Hematopoietic multipotent progenitor cell (in vitro differentiated cells): ENCODE measurements around the gene ZBTB37. TPM values are rescaled to one million over a fixed set of nuclear protein-coding genes. Genes with fewer than 3 reads are reported as not detected.
"Not testable (repeated sequence)": the region's sequence is repeated elsewhere in the genome, so short reads cannot be mapped to it uniquely, and the experiment has no call there.

Experiments
- DNase-seq, 3 donors: peaks; one replicate each; pipeline ENCODE4 v3.0.0-alpha.2; 2011 to 2015; ENCODE audit warnings: low read depth in 2 of 3, low spot score in 2 of 3
- total RNA-seq: library from RNA; depleted of rRNA; stranded (reverse); fragments of >200 nt; gene quantifications from one replicate; pipeline ENCODE4 v1.2.3, GENCODE V29; 2012

Gene ZBTB37
- total RNA-seq, 1 donor = 6.5 TPM

- DNase-seq = no peak
These were observed 32.2 kb downstream of the ZBTB37 start for GRCh38 chr1:173900427-173900826.

- DNase-seq = no peak
These were observed 32.8 kb downstream of the ZBTB37 start for GRCh38 chr1:173900992-173901391.

- no peak for DNase-seq
These were observed 35.8 kb downstream of the ZBTB37 start for GRCh38 chr1:173903827-173904531.

GRCh38 chr1:173913111-173913510 lies 44.9 kb downstream of the ZBTB37 start:
- DNase-seq = no peak

- DNase-seq = peak in 2 of 3 donors; percentile 3 to 49
These were observed 46.2 kb downstream of the ZBTB37 start for GRCh38 chr1:173914366-173914871.

GRCh38 chr1:173915596-173915995 lies 47.4 kb downstream of the ZBTB37 start:
- DNase-seq = no peak

- DNase-seq = no peak
These were observed 48.5 kb downstream of the ZBTB37 start for GRCh38 chr1:173916667-173917066.

- no peak for DNase-seq
These were observed 49.0 kb downstream of the ZBTB37 start, which contains the start of gene SERPINC1 for GRCh38 chr1:173917149-173917548. TSS of gene SERPINC1 (minus strand) at chr1:173917327. CDS start at chr1:173917259, 68 bp downstream.

- no peak for DNase-seq
These were observed 49.7 kb downstream of the ZBTB37 start for GRCh38 chr1:173917635-173918493.

GRCh38 chr1:173920861-173921260 lies 52.7 kb downstream of the ZBTB37 start:
- no peak for DNase-seq

GRCh38 chr1:173925306-173926242 lies 57.4 kb downstream of the ZBTB37 start:
- DNase-seq = no peak

GRCh38 chr1:173930541-173930940 lies 62.4 kb downstream of the ZBTB37 start:
- DNase-seq = not testable (repeated sequence)

- DNase-seq = no peak
These were observed 66.3 kb downstream of the ZBTB37 start for GRCh38 chr1:173934440-173934839.

GRCh38 chr1:173937062-173937461 lies 68.9 kb downstream of the ZBTB37 start:
- DNase-seq = no peak

- no peak for DNase-seq
These were observed 78.3 kb downstream of the ZBTB37 start for GRCh38 chr1:173946380-173946921.

GRCh38 chr1:173948594-173948993 lies 80.4 kb downstream of the ZBTB37 start:
- DNase-seq = no peak
